ENCODE data around the gene PDLIM5.

The PDLIM5 gene

GRCh38 chr4:94519925-94520789, 68.4 kb downstream of the PDLIM5 start:
- no peak overlapping the region for H3K27ac ChIP-seq (ENCODE audit: low read length)
- no peaks in the 10 kb centered on the region for H3K9me3 ChIP-seq (ENCODE audit: insufficient read depth, low read depth, low read length)
- no peaks in the 10 kb centered on the region for H3K27me3 ChIP-seq (ENCODE audit: insufficient read depth, low read length)
- H3K4me1 ChIP-seq (ENCODE audit: insufficient read depth, low read length), result peaks cover 3% of the 10 kb centered on the region; the same call in 1 of the 2 replicates
- no peak overlapping the region for H3K9ac ChIP-seq (ENCODE audit: low read depth, low read length)
- H3K36me3 ChIP-seq (ENCODE audit: insufficient read depth, low read depth, low read length), result no peaks in the 10 kb centered on the region
- no peak overlapping the region for H3K4me3 ChIP-seq (ENCODE audit: low read length)

- peaks cover 5% of the 10 kb centered on the region; the same call in 1 of the 2 replicates for H3K4me1 ChIP-seq (ENCODE audit: insufficient read depth, low read length)
- no peak overlapping the region for H3K9ac ChIP-seq (ENCODE audit: low read depth, low read length)
- H3K4me3 ChIP-seq (ENCODE audit: low read length), result no peak overlapping the region
- H3K9me3 ChIP-seq (ENCODE audit: insufficient read depth, low read depth, low read length), result no peaks in the 10 kb centered on the region
- no peak overlapping the region for H3K27ac ChIP-seq (ENCODE audit: low read length)
- no peaks in the 10 kb centered on the region; the same call in 1 of the 2 replicates for H3K36me3 ChIP-seq (ENCODE audit: insufficient read depth, low read depth, low read length)
- no peaks in the 10 kb centered on the region for H3K27me3 ChIP-seq (ENCODE audit: insufficient read depth, low read length)
Observed at GRCh38 chr4:94523033-94523580, 71.4 kb downstream of the PDLIM5 start.

GRCh38 chr4:94523617-94524016, 71.9 kb downstream of the PDLIM5 start:
- H3K4me1 ChIP-seq (ENCODE audit: insufficient read depth, low read length), result peaks cover 5% of the 10 kb centered on the region; the same call in 1 of the 2 replicates
- H3K9ac ChIP-seq (ENCODE audit: low read depth, low read length), result no peak overlapping the region
- H3K36me3 ChIP-seq (ENCODE audit: insufficient read depth, low read depth, low read length), result no peaks in the 10 kb centered on the region; the same call in 1 of the 2 replicates
- H3K27me3 ChIP-seq (ENCODE audit: insufficient read depth, low read length), result no peaks in the 10 kb centered on the region
- no peak overlapping the region for H3K27ac ChIP-seq (ENCODE audit: low read length)
- H3K9me3 ChIP-seq (ENCODE audit: insufficient read depth, low read depth, low read length), result no peaks in the 10 kb centered on the region
- no peak overlapping the region for H3K4me3 ChIP-seq (ENCODE audit: low read length)

- H3K9ac ChIP-seq (ENCODE audit: low read depth, low read length), result no peak overlapping the region
- H3K27ac ChIP-seq (ENCODE audit: low read length), result no peak overlapping the region
- H3K9me3 ChIP-seq (ENCODE audit: insufficient read depth, low read depth, low read length), result no peaks in the 10 kb centered on the region
- no peaks in the 10 kb centered on the region; the same call in 1 of the 2 replicates for H3K36me3 ChIP-seq (ENCODE audit: insufficient read depth, low read depth, low read length)
- H3K4me3 ChIP-seq (ENCODE audit: low read length), result no peak overlapping the region
- peaks cover 2% of the 10 kb centered on the region; the same call in 1 of the 2 replicates for H3K4me1 ChIP-seq (ENCODE audit: insufficient read depth, low read length)
- no peaks in the 10 kb centered on the region for H3K27me3 ChIP-seq (ENCODE audit: insufficient read depth, low read length)
Observed at GRCh38 chr4:94525993-94526728, 74.4 kb downstream of the PDLIM5 start.

GRCh38 chr4:94527556-94528233, 76.0 kb downstream of the PDLIM5 start:
- Histone ChIP-seq H3K27ac (ENCODE audit: low read length) (no peak overlapping the region), H3K9me3 (ENCODE audit: insufficient read depth, low read depth, low read length) (no peaks in the 10 kb centered on the region), H3K4me3 (ENCODE audit: low read length) (no peak overlapping the region), H3K36me3 (ENCODE audit: insufficient read depth, low read depth, low read length) (no peaks in the 10 kb centered on the region; the same call in 1 of the 2 replicates), H3K27me3 (ENCODE audit: insufficient read depth, low read length) (no peaks in the 10 kb centered on the region), H3K4me1 (ENCODE audit: insufficient read depth, low read length) (peaks cover 2% of the 10 kb centered on the region; the same call in 1 of the 2 replicates), H3K9ac (ENCODE audit: low read depth, low read length) (no peak overlapping the region)

- Histone ChIP-seq H3K36me3 (ENCODE audit: insufficient read depth, low read depth, low read length) (no peaks in the 10 kb centered on the region; the same call in 1 of the 2 replicates), H3K9ac (ENCODE audit: low read depth, low read length) (no peak overlapping the region), H3K4me1 (ENCODE audit: insufficient read depth, low read length) (peaks cover 9% of the 10 kb centered on the region), H3K27me3 (ENCODE audit: insufficient read depth, low read length) (no peaks in the 10 kb centered on the region), H3K4me3 (ENCODE audit: low read length) (no peak overlapping the region), H3K27ac (ENCODE audit: low read length) (no peak overlapping the region), H3K9me3 (ENCODE audit: insufficient read depth, low read depth, low read length) (no peaks in the 10 kb centered on the region)
Observed at GRCh38 chr4:94528792-94529451, 77.2 kb downstream of the PDLIM5 start.

- Histone ChIP-seq H3K27ac (ENCODE audit: low read length) (no peak overlapping the region), H3K4me3 (ENCODE audit: low read length) (no peak overlapping the region), H3K9me3 (ENCODE audit: insufficient read depth, low read depth, low read length) (no peaks in the 10 kb centered on the region), H3K36me3 (ENCODE audit: insufficient read depth, low read depth, low read length) (no peaks in the 10 kb centered on the region; the same call in 1 of the 2 replicates), H3K9ac (ENCODE audit: low read depth, low read length) (no peak overlapping the region), H3K27me3 (ENCODE audit: insufficient read depth, low read length) (no peaks in the 10 kb centered on the region), H3K4me1 (ENCODE audit: insufficient read depth, low read length) (peaks cover 21% of the 10 kb centered on the region)
Observed at GRCh38 chr4:94530073-94530472, 78.3 kb downstream of the PDLIM5 start.

GRCh38 chr4:94531991-94532789, 80.4 kb downstream of the PDLIM5 start:
- peaks cover 41% of the 10 kb centered on the region for H3K4me1 ChIP-seq (ENCODE audit: insufficient read depth, low read length)
- no peaks in the 10 kb centered on the region; the same call in 1 of the 2 replicates for H3K36me3 ChIP-seq (ENCODE audit: insufficient read depth, low read depth, low read length)
- no peak overlapping the region for H3K27ac ChIP-seq (ENCODE audit: low read length)
- H3K4me3 ChIP-seq (ENCODE audit: low read length), result no peak overlapping the region
- no peaks in the 10 kb centered on the region for H3K27me3 ChIP-seq (ENCODE audit: insufficient read depth, low read length)
- H3K9ac ChIP-seq (ENCODE audit: low read depth, low read length), result no peak overlapping the region
- H3K9me3 ChIP-seq (ENCODE audit: insufficient read depth, low read depth, low read length), result no peaks in the 10 kb centered on the region

GRCh38 chr4:94533405-94534223, 81.9 kb downstream of the PDLIM5 start:
- H3K9ac ChIP-seq (ENCODE audit: low read depth, low read length), result no peak overlapping the region
- H3K36me3 ChIP-seq (ENCODE audit: insufficient read depth, low read depth, low read length), result no peaks in the 10 kb centered on the region
- peaks cover 52% of the 10 kb centered on the region for H3K4me1 ChIP-seq (ENCODE audit: insufficient read depth, low read length)
- H3K9me3 ChIP-seq (ENCODE audit: insufficient read depth, low read depth, low read length), result no peaks in the 10 kb centered on the region
- H3K27me3 ChIP-seq (ENCODE audit: insufficient read depth, low read length), result no peaks in the 10 kb centered on the region
- H3K4me3 ChIP-seq (ENCODE audit: low read length), result peak overlapping the region; percentile 25; the same call in 1 of the 2 replicates
- H3K27ac ChIP-seq (ENCODE audit: low read length), result no peak overlapping the region

Data from iPS-20b (cell line).